ENCODE measurements around the gene CCM2.

The CCM2 gene

GRCh38 chr7:45086331-45087065, 86.5 kb downstream of the CCM2 start:
- no peak for DNase-seq

GRCh38 chr7:45087301-45088145, 87.5 kb downstream of the CCM2 start:
- no peak for DNase-seq

- no peak for DNase-seq
Observed at GRCh38 chr7:45088146-45088701, 88.2 kb downstream of the CCM2 start.

GRCh38 chr7:45088821-45089340, 88.9 kb downstream of the CCM2 start, which contains the start of gene NACAD:
Gene NACAD (minus strand): TSS chr7:45088969. CDS start chr7:45088894, 75 bp downstream.
- peak; percentile 70 for DNase-seq

- DNase-seq, result peak; percentile 88
Observed at GRCh38 chr7:45089341-45089891, 89.4 kb downstream of the CCM2 start.

DNA sequence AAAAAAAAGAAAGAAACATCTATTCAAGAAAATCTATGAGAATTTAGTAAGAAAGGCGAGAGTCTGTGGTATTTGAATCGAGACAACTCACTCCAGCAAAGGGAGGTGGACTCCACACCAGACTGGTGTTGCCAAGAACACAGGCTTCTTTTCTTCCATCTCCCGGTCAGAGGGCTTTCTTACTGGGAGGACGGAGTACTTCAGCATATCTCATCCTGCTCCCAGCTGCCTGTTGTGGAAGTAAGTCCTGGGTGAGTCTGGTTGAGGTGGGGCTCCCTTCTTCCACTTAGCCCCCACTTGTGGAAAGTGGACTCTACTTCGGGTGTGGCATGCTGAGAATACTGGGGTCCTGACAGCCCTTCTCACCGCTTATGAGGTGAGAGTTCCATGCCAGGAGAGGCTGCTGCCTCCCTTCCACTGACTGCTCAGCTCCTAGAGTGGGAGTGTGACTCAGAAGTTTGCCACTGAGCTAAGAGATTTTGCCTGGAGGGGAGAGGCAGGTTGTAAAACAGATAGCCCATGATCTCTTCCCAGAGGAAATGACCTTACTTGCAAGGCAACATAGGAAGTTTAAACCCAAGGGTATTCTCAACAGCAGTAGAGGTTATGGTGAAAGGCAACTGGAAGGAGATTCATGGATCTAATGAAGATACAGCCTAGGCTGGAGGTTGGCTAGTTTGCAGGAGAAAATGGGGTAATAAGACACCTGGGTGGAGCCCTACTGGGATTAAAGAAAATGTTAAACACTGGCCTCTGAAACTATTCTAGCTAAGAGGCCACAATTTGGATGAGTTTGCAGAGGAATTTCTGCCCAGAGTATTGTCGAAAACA, 92.3 kb downstream of the CCM2 start:
- DNase-seq, result no peak

DNA sequence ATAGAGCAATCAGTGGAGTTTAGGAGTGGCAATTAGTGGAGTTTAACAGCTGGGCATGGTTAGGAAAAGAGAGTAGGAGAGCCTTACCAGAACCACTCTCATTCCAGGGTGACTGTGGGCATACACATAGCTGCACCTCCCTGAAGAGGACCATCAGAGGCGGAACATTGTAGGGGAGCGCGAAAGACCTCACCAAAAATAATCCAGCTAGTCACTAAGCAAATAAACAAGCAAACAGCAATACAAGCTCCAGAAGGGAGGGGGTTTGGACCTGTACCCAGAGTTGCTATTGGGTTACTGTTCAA, 92.9 kb downstream of the CCM2 start:
- DNase-seq, result no peak

- no peak for DNase-seq
Observed at GRCh38 chr7:45098983-45099839, 99.2 kb downstream of the CCM2 start.

DNA sequence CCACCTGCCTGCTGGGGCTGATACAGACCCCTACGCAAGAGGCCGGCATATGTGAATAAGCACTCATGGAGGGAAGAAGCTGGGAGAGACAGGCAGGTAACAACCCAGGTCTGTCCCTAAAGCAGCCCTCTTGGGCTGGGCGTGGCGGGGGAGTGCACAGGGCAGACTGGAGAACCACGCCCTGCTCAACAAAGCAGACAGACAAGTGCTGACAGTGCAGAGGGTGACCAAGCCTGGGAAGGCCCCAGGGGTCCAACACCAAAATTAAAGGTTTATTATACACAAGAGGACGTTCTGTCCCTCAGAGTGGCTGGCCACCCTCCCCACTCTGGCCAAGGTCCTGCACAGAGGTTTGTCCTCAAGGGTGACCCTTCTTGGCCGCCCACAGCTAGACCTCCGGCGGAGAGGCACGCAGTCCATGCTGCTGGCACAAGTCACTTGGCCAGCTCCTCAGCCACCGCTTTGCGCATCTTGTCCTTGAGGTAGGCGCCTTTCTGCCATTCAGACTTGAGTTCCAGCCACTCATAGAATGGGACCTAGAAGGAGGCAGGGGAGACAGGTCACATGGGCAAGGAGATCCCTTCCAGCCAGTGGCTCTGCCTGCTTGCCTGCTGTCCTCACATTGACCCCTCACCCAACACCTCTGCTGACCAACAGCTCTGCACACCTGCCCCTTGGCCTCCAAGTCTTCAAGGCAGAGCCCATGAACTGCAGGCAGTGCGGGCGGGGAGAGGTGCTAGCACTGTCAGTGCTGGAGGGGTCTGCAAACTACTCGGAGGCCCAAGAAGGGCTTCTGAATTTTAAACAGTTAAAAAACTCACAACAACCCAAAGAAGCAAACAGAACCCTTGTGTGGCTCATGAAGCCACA, 100.1 kb downstream of the CCM2 start:
- no peak for DNase-seq

DNA sequence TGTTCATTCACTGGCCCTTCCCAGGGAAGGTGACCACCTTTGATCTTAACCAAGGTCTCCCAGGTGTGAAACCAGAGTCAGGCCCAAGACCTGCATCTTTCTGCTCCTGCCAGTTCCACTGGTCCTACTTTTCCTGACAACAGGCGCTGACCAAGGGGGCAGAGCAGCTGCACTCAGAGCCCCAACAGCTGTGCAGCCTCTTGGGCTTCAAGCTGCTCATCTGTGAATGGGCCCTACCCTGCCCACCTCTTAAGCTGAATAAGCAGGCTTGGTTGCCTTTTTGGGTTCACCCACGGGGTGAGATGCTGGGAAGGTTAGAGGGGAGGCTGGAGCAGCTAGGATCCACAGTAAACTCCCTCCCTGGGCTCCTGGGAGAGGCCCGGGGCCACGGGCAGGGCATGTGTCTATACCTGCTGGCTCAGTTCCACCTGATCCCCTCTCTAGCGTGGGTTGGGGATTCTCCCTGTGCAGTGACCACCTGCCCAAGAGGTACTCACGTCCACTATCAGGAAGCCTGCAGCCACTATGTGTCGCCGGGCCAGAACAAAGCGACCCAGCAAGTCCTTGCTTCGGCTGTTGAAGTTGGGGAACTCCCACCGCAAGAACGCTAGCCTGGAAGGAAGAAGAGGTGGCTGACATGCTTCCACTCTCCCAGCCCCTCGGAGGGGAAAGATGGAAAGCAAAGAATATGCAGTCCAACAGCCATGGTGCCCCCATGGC, 100.9 kb downstream of the CCM2 start:
- DNase-seq, result no peak

DNA sequence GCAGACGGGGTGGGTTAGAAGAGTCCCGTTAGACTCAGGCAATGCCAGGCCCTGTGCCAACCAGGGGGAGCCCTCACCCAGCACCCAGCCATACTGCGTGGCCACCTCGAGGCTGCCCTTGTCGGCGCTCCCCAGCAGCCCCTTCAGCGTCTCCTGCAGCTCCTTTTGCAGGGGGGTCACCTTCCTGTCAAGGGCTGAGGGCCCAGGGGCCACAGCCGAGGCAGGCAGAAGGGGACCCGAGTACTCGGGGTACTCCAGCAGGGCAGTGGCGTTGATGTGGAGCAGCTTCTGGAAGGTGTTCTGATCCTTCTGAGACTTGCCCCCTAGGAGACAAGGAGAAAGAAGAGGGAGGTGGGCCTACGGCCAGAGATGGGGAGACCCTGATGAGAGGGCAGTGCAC, 101.7 kb downstream of the CCM2 start:
- DNase-seq, result no peak

GRCh38 chr7:45102785-45103712, 103.0 kb downstream of the CCM2 start:
- no peak for DNase-seq

DNA sequence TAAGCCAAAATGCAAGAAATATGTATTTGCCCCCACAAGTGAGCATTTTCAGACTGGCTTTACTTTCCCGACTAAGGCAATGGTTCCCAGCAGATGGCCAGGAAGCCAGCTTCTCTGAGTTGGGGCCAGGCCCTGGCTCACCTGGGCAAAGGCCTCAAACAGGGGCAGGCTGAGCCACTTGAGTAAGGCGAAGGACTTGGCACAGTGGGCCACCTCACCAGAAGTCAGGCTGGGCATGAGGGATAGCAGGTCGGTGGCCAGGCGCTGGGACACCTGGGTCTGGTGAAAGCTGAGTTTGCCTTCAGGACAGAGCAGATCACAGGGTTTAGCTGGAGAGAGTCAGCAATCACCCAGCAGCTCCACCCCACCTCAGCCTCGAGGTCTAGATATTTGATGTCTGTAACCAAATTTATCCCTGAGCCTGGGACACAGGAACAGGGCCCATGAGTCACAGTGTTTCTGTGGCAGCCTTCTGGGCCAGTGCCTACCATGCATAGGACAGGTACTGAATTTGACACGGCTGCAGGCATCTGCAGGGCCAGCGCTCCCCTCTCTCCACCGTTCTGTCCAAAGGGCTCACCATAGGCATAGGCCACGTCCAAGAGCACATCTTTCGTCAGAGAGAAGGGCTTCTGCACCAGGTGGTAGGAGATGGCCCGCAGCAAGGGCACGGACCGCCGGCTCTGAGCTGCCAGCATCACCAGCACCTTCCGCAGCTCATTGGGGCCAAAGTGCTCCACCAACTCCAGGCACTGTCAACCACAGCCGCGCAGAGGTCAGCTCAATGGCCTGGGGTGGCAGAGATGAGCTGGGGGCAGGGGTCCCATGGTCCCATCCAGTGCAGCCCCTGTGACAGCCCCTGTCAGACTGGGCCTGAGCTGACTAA, 104.2 kb downstream of the CCM2 start:
- DNase-seq, result no peak

DNA sequence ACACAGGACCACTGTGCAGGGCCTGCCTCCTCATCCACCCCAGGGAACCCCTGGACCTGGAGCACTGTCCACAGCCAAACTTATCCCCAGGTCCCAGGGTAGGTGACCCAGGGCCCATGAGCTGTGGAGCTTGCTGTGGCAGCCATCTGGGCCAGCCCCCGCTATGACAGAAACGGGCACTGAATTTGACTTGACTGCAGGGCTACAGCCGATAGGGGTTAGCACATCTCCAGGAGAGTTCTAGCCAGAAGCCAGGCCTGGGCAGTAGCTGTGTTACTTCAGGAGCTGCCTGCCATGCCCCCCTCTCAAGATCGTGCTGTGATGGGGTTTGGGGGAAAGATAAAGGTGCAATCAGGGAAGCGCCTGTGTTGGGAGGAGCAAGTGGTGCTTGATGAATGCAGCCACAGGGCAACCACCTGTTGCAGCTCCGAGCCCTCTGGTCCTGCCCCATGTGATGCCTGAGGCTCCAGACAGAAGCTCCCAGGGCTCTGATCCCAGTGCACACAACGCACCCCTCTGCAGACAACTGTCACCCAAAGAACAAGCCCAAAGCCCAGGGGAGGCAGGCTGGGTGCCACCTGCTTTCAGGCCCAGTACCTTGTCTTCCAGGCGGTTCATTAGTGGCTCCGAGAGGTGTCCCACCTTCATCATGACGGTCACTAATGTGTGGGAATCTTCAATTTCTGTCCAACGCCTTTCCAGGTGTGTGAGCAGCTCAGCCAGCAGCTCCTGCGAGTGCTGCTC, 105.0 kb downstream of the CCM2 start:
- no peak for DNase-seq

- DNase-seq, result no peak
Observed at GRCh38 chr7:45105588-45106188, 105.7 kb downstream of the CCM2 start.

DNA sequence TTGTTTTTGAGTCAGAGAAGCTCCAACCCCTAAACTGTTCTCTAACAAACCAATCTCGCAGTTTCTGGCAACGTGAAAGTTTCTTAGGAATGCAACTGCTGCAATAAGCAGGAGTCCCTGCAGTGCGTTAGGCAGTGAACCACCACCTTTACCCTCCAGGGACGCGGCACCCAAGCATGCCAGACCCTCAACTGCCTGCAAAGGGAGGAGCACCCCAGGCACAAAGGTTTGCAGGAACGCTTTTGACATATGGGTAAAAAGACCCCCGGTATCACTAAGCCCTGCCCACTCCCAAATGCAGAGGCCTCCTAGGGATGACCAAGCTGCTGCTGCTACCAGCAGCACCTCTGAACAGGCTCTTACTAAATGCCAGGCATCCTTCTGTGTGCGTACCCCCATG, 106.8 kb downstream of the CCM2 start:
- no peak for DNase-seq
